B cell (primary cell): ENCODE measurements around the gene COASY. TPM values are rescaled to one million over a fixed set of nuclear protein-coding genes. Genes with fewer than 3 reads are reported as not detected.
"Not testable (repeated sequence)": the region's sequence is repeated elsewhere in the genome, so short reads cannot be mapped to it uniquely, and the experiment has no call there.

Source experiments
- ATAC-seq: fragments of 200-7000 bp; cut with Tn5 transposase; one replicate; pipeline ENCODE4 v1.10.0; 2021; ENCODE audit warnings: low read depth, mild to moderate bottlenecking, moderate number of reproducible peaks, moderate library complexity
- CTCF ChIA-PET: fragments of 350-600 bp; sonication (Branson Sonifier 250); formaldehyde crosslinking; loops from one replicate; lab custom pipeline; 2021; ENCODE audit warnings: antibody characterized with exemption, inconsistent platforms; lab: Charles Lee
- POLR2A ChIA-PET: fragments of 350-600 bp; sonication (Branson Sonifier 250); formaldehyde crosslinking; loops from one replicate; lab custom pipeline; 2021; ENCODE audit warnings: antibody characterized with exemption; lab: Charles Lee
- DNase-seq: peaks from one replicate; pipeline ENCODE4 v3.0.0; 2013
- H2AFZ ChIP-seq: 2 replicates; pipeline ENCODE4 v1.6.1; 2012; ENCODE audit warnings: mild to moderate bottlenecking, low read depth, low read length; ENCODE audit not compliant: insufficient read depth, poor library complexity, severe bottlenecking
- H3K27ac ChIP-seq, 2 donors: 1 replicate in 1 of 2; 2 replicates in 1 of 2; pipeline ENCODE4 v1.5.1; 2012 to 2013; ENCODE audit warnings: low read length in 2 of 2, mild to moderate bottlenecking in 2 of 2, moderate library complexity in 1 of 2
- H3K27me3 ChIP-seq, 4 experiments: fragments of 200-600 bp in 1 of 4; sonication (generic) in 1 of 4; replicated peaks in 1 of 4; 1 replicate in 2 of 4; 2 replicates in 2 of 4; pipeline versions ENCODE4 v1.6.1 to v1.7.0; 2013 to 2016; ENCODE audit warnings: low read length in 3 of 4, mild to moderate bottlenecking in 2 of 4, mixed read lengths in 1 of 4, moderate library complexity in 1 of 4; ENCODE audit not compliant: insufficient read depth in 4 of 4, control insufficient read depth in 3 of 4; ENCODE audit errors: control extremely low read depth in 1 of 4
- H3K36me3 ChIP-seq, 2 experiments: replicated peaks in 1 of 2; 1 replicate in 1 of 2; 2 replicates in 1 of 2; pipeline versions ENCODE4 v1.6.1 to v1.7.1; 2013; ENCODE audit warnings: low read length in 1 of 2; ENCODE audit not compliant: insufficient read depth in 2 of 2, control insufficient read depth in 1 of 2; ENCODE audit errors: control extremely low read depth in 1 of 2, extremely low read depth in 1 of 2
- H3K4me1 ChIP-seq, 2 donors: fragments of 200-600 bp in 1 of 2; sonication (generic) in 1 of 2; 1 replicate in 1 of 2; 2 replicates in 1 of 2; pipeline versions ENCODE4 v1.5.1 to v1.6.1; 2013 to 2017; ENCODE audit warnings: low read length in 2 of 2; ENCODE audit not compliant: control insufficient read depth in 2 of 2, insufficient read depth in 2 of 2
- H3K4me2 ChIP-seq: replicated peaks from 2 replicates; pipeline ENCODE3; 2012; ENCODE audit warnings: mild to moderate bottlenecking, low read depth, low read length; ENCODE audit not compliant: poor library complexity, severe bottlenecking
- H3K4me3 ChIP-seq, 5 experiments: fragments of 200-600 bp in 1 of 5; sonication (generic) in 1 of 5; 1 replicate in 3 of 5; 2 replicates in 2 of 5; pipeline versions ENCODE4 v1.5.1 to v1.7.0; 2011 to 2016; ENCODE audit warnings: low read length in 4 of 5, mild to moderate bottlenecking in 4 of 5, low read depth in 2 of 5, control low read depth in 1 of 5, moderate library complexity in 1 of 5; ENCODE audit not compliant: insufficient read depth in 1 of 5; ENCODE audit errors: control extremely low read depth in 1 of 5, extremely low read depth in 1 of 5
- H3K79me2 ChIP-seq: fragments of 200-600 bp; sonication (generic); one replicate; pipeline ENCODE4 v1.6.0; 2016; ENCODE audit warnings: low read length; ENCODE audit not compliant: control insufficient read depth, insufficient read depth
- H3K9ac ChIP-seq: fragments of 200-600 bp; sonication (generic); 2 replicates; pipeline ENCODE4 v1.6.1; 2017; ENCODE audit warnings: mild to moderate bottlenecking, low read length, moderate library complexity
- H3K9me3 ChIP-seq, 3 donors: one replicate each; pipeline versions ENCODE4 v1.6.1 to v1.7.1; 2013; ENCODE audit warnings: low read length in 2 of 3; ENCODE audit not compliant: control insufficient read depth in 2 of 3, insufficient read depth in 1 of 3; ENCODE audit errors: control extremely low read depth in 1 of 3
- H4K20me1 ChIP-seq: 2 replicates; pipeline ENCODE4 v1.6.0; 2012; ENCODE audit warnings: mild to moderate bottlenecking, low read length; ENCODE audit not compliant: insufficient read depth, control insufficient read depth, poor library complexity, severe bottlenecking
- H3K27ac Mint-ChIP-seq: one replicate; pipeline ENCODE4 v1.8.0; 2021; ENCODE audit warnings: mixed read lengths
- H3K27me3 Mint-ChIP-seq: one replicate; pipeline ENCODE4 v1.8.0; 2021; ENCODE audit warnings: mixed read lengths
- H3K4me1 Mint-ChIP-seq: one replicate; pipeline ENCODE4 v1.8.0; 2021; ENCODE audit warnings: mixed read lengths
- H3K4me3 Mint-ChIP-seq: one replicate; pipeline ENCODE4 v1.8.0; 2021; ENCODE audit warnings: mixed read lengths
- H3K9me3 Mint-ChIP-seq: one replicate; pipeline ENCODE4 v1.8.0; 2022; ENCODE audit warnings: mixed read lengths; ENCODE audit not compliant: insufficient read depth
- CTCF ChIP-seq: fragments of 200-600 bp; IDR thresholded peaks from one replicate; pipeline ENCODE4 v1.8.0; 2022; ENCODE audit warnings: antibody characterized with exemption, mild to moderate bottlenecking
- EZH2 ChIP-seq: IDR thresholded peaks from 2 replicates; pipeline ENCODE4 v1.6.1; 2012; ENCODE audit warnings: borderline replicate concordance, low read depth, mild to moderate bottlenecking, moderate library complexity, low read length; ENCODE audit not compliant: insufficient read depth, poor library complexity, severe bottlenecking
- WGBS: methylation state at CpG from one replicate; pipeline ENCODE4 v1.1.5; 2013; ENCODE audit warnings: missing lambda C conversion rate; ENCODE audit not compliant: insufficient coverage; 5-methylcytosine and 5-hydroxymethylcytosine counted together
- intact Hi-C: fragments of 100-400 bp; cut with micrococcal nuclease; formaldehyde crosslinking; loops from one replicate; pipeline ENCODE4 v1.10.0; 2022
- polyA plus RNA-seq: library from polyadenylated mRNA; depleted of rRNA; stranded (reverse); fragments of >200 nt; gene quantifications from 2 replicates; pipeline ENCODE4 v1.2.3, GENCODE V29; 2012
- total RNA-seq, 2 donors: library from RNA; stranded (reverse); fragments of 120-200 nt in 1 of 2; gene quantifications; 1 replicate in 1 of 2; 2 replicates in 1 of 2; pipeline versions ENCODE4 v1.2.3 to v1.2.4, GENCODE V29; 2013 to 2022

Gene COASY
- total and polyA plus RNA-seq, 2 donors (not counting 1 experiment from before 2014, with no cell fraction given): 76.6 to 82.3 TPM

- ATAC-seq (no peak), DNase-seq (no peak)
- H3K4me3 ChIP-seq: no peak overlapping the region
- WGBS: 100% methylated on average over 1 of the region's 5 CpGs
- no peaks in the 10 kb centered on the region for H3K27me3 ChIP-seq
- no peaks in the 10 kb centered on the region for H3K9me3 ChIP-seq
- H4K20me1 ChIP-seq: peaks cover 19% of the 10 kb centered on the region
- intact Hi-C loops: loop anchor here (2.0 to 5.0 kb wide), 3 partner anchors 17 to 633 kb away; partner anchors contain the start of genes NBR1 and PLEKHH3
- TF ChIP-seq CTCF (no peak), EZH2 (no peak)
- Mint-ChIP-seq H3K4me1 (peaks cover 33% of the 10 kb centered on the region), H3K4me3 (peak overlapping the region; percentile 93), H3K27ac (peak overlapping the region; percentile 75), H3K27me3 (no peaks in the 10 kb centered on the region), H3K9me3 (no peaks in the 10 kb centered on the region)
- POLR2A ChIA-PET: no interaction called here
- peaks cover 17 to 21% of the 10 kb centered on the region in 2 donors for H3K4me1 ChIP-seq
- H3K9ac ChIP-seq: no peak overlapping the region
- no peak overlapping the region for H3K27ac ChIP-seq
- H3K79me2 ChIP-seq: peaks cover 27% of the 10 kb centered on the region
- no peak overlapping the region for H2AFZ ChIP-seq
- H3K4me2 ChIP-seq: peak overlapping the region; percentile 22
- peaks cover 0 to 19% of the 10 kb centered on the region in 2 experiments for H3K36me3 ChIP-seq
- CTCF ChIA-PET: interaction anchor here (1.3 kb wide), 1 partner anchor 17 kb away, joined by 3 read pairs; no protein-coding TSS in a partner anchor
These were observed 24.0 kb upstream of the COASY start for GRCh38 chr17:42537826-42538451.

GRCh38 chr17:42538482-42538881 lies 23.5 kb upstream of the COASY start:
- no peak overlapping the region for H3K27ac Mint-ChIP-seq
- peaks cover 19% of the 10 kb centered on the region for H4K20me1 ChIP-seq
- whole genome bisulfite sequencing: 97% methylated on average over 13 of the region's 14 CpGs
- no peak overlapping the region for H3K27ac ChIP-seq
- H3K4me3 ChIP-seq: no peak overlapping the region
- H3K27me3 Mint-ChIP-seq: no peaks in the 10 kb centered on the region
- H2AFZ ChIP-seq: no peak overlapping the region
- H3K4me1 ChIP-seq: peaks cover 17 to 21% of the 10 kb centered on the region in 2 donors
- ATAC-seq: no peak
- H3K27me3 ChIP-seq: no peaks in the 10 kb centered on the region
- no peak overlapping the region for H3K4me2 ChIP-seq
- TF ChIP-seq EZH2: no peak
- no peak for TF ChIP-seq CTCF
- peaks cover 0 to 19% of the 10 kb centered on the region in 2 experiments for H3K36me3 ChIP-seq
- intact Hi-C loops: loop anchor here (5.0 kb wide), 1 partner anchor 139 kb away; the partner anchor contains the start of gene PLEKHH3
- H3K4me1 Mint-ChIP-seq: peaks cover 31% of the 10 kb centered on the region
- ChIA-PET CTCF (interaction anchor here (1.1 to 1.3 kb wide), 2 partner anchors 10 to 16 kb away, joined by 3 to 4 read pairs; no protein-coding TSS in a partner anchor), POLR2A (no interaction called here)
- DNase-seq: no peak
- H3K4me3 Mint-ChIP-seq: no peak overlapping the region
- H3K9me3 ChIP-seq: no peaks in the 10 kb centered on the region
- no peak overlapping the region for H3K9ac ChIP-seq
- H3K9me3 Mint-ChIP-seq: no peaks in the 10 kb centered on the region
- H3K79me2 ChIP-seq: peaks cover 27% of the 10 kb centered on the region

GRCh38 chr17:42540558-42540957 lies 21.4 kb upstream of the COASY start:
- Histone ChIP-seq H3K79me2 (peaks cover 25% of the 10 kb centered on the region), H3K36me3 (peaks cover 0 to 22% of the 10 kb centered on the region in 2 experiments), H4K20me1 (peaks cover 19% of the 10 kb centered on the region), H3K4me1 (peaks cover 11 to 14% of the 10 kb centered on the region in 2 donors)
- ATAC-seq, H3K27ac Mint-ChIP-seq, H3K4me3 Mint-ChIP-seq, H3K27me3 ChIP-seq, intact Hi-C loops, H2AFZ ChIP-seq, DNase-seq, H3K9me3 ChIP-seq, H3K9ac ChIP-seq, H3K27me3 Mint-ChIP-seq, H3K9me3 Mint-ChIP-seq, H3K4me2 ChIP-seq, H3K4me3 ChIP-seq, H3K27ac ChIP-seq: not testable (repeated sequence)
- 100% methylated on average over 3 of the region's 4 CpGs for WGBS
- H3K4me1 Mint-ChIP-seq: peaks cover 22% of the 10 kb centered on the region
- ChIA-PET POLR2A (interaction anchor here (1.2 kb wide), 1 partner anchor 14 kb away, joined by 4 read pairs; no protein-coding TSS in a partner anchor), CTCF (interaction anchor here (0.7 kb wide), 1 partner anchor 160 kb away, joined by 3 read pairs; no protein-coding TSS in a partner anchor)
